Lung (tissue), 12 donors: ENCODE measurements around the gene PXDN. TPM values are rescaled to one million over a fixed set of nuclear protein-coding genes. Genes with fewer than 3 reads are reported as not detected.

Source experiments
- ATAC-seq: fragments of 200-7000 bp; cut with Tn5 transposase; one replicate; pipeline ENCODE4 v1.9.1; 2020; ENCODE audit warnings: moderate number of reproducible peaks; ENCODE audit not compliant: insufficient read depth, low FRiP score
- DNase-seq, 3 donors: peaks; one replicate each; pipeline ENCODE4 v3.0.0-alpha.2; 2013 to 2017
- H3K27ac ChIP-seq, 2 donors: one replicate each; pipeline ENCODE4 v1.5.1; 2013; ENCODE audit warnings: mild to moderate bottlenecking in 2 of 2, moderate library complexity in 2 of 2, control low read depth in 1 of 2, inconsistent platforms in 1 of 2, low read depth in 1 of 2, low read length in 1 of 2
- H3K27me3 ChIP-seq, 3 donors: one replicate each; pipeline ENCODE4 v1.5.1; 2013; ENCODE audit warnings: low read length in 2 of 3; ENCODE audit not compliant: control insufficient read depth in 3 of 3, insufficient read depth in 3 of 3
- H3K36me3 ChIP-seq, 4 donors: one replicate each; pipeline ENCODE4 v1.5.1; 2013; ENCODE audit warnings: low read length in 4 of 4, mild to moderate bottlenecking in 1 of 4, moderate library complexity in 1 of 4; ENCODE audit not compliant: control insufficient read depth in 4 of 4, insufficient read depth in 4 of 4
- H3K4me1 ChIP-seq, 5 donors: one replicate each; pipeline ENCODE4 v1.5.1; 2013; ENCODE audit warnings: low read length in 5 of 5, mild to moderate bottlenecking in 2 of 5, moderate library complexity in 1 of 5; ENCODE audit not compliant: control insufficient read depth in 5 of 5, insufficient read depth in 5 of 5
- H3K4me3 ChIP-seq: one replicate; pipeline ENCODE4 v1.5.1; 2013; ENCODE audit warnings: mild to moderate bottlenecking, control low read depth, moderate library complexity
- H3K9ac ChIP-seq, 2 donors: one replicate each; pipeline ENCODE4 v1.5.1; 2013; ENCODE audit warnings: low read length in 2 of 2, control low read depth in 1 of 2; ENCODE audit not compliant: insufficient read depth in 1 of 2
- H3K9me3 ChIP-seq, 4 donors: one replicate each; pipeline ENCODE4 v1.5.1; 2013; ENCODE audit warnings: low read length in 3 of 4, mild to moderate bottlenecking in 1 of 4, moderate library complexity in 1 of 4; ENCODE audit not compliant: control insufficient read depth in 4 of 4, insufficient read depth in 3 of 4
- CTCF ChIP-seq: IDR thresholded peaks from 2 replicates; pipeline ENCODE4 v1.5.1; 2012; ENCODE audit warnings: mild to moderate bottlenecking; ENCODE audit errors: control extremely low read depth, extremely low read depth
- WGBS, 2 donors: extraction: QIAGEN DNeasy Blood & Tissue Kit; methylation state at CpG; one replicate each; pipeline ENCODE4 v1.1.7; 2013; 5-methylcytosine and 5-hydroxymethylcytosine counted together
- polyA plus RNA-seq, 2 donors: library from polyadenylated mRNA; stranded (reverse); fragments of 200-250 nt; gene quantifications; one replicate each; pipeline ENCODE4 v1.2.1, GENCODE V29; 2013
- total RNA-seq, 2 donors: library from RNA; depleted of rRNA in 1 of 2; stranded (reverse); fragments of >200 nt in 1 of 2; gene quantifications; one replicate each; pipeline ENCODE4 v1.2.1, GENCODE V29; 2014 to 2021
- donor health status: control.
- donor health status: control.
- donor health status: Bipolar disorder and iron deficiency.
- donor health status: healthy.
- donor health status: DM: yes; HTN: yes; CAD: no.

Gene PXDN
- total and polyA plus RNA-seq, 4 donors: 10.6 to 198 (median 45.1) TPM

DNA sequence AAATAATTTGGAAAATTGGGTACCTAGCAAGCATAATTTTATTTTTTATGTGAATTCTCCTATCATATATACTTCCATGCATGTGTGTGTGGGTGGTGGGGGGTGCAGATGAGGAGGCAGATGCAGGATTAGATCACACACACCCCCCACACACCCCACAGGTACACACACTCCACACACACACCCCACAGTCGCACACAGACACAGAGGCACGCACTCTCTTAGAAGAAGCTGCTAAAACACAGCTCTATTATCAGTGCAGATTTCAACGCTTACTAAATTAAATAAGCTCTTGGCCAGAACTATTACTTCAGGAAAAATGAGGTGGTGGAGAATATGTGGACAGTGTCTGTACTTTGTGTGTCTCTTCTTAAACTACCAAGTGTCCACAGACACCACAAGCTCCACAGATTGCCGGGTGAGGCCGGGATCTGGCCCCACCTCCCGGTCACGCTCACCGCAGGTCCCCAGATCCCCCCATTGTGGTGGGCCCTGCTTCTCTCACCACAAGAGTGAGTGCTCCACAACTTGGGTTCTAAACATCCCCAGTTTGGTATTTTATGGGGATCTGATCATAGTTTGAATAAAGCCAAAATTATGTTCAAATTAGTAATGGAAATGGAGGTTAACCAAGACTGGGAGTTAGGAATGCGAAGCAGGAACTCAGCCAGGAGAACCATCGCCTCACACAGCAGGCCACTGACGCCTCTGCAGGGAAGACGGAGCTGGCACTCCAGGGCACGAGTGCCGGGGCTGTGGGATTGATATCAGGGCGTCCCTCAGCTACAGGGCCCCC lies 102.1 kb downstream of the PXDN start:
- peaks cover 0 to 46% (median 18%) of the 10 kb centered on the region in 5 donors for H3K4me1 ChIP-seq
- no peaks in the 10 kb centered on the region for H3K27me3 ChIP-seq
- no peak for TF ChIP-seq CTCF
- H3K9me3 ChIP-seq: no peaks in the 10 kb centered on the region
- H3K36me3 ChIP-seq: peaks cover 2 to 27% (median 21%) of the 10 kb centered on the region in 4 donors
- WGBS, 2 donors: 90% methylated on average over 15 of the region's 15 CpGs
- peak in 2 of 3 donors; percentile 49 to 53 for DNase-seq
- ATAC-seq: no peak
- no peak overlapping the region for H3K4me3 ChIP-seq
- H3K9ac ChIP-seq: no peak overlapping the region
- H3K27ac ChIP-seq: no peak overlapping the region

- Histone ChIP-seq H3K36me3 (peaks cover 2 to 31% (median 23%) of the 10 kb centered on the region in 4 donors), H3K9me3 (no peaks in the 10 kb centered on the region), H3K9ac (no peak overlapping the region), H3K4me1 (peaks cover 0 to 45% (median 17%) of the 10 kb centered on the region in 5 donors), H3K27ac (no peak overlapping the region), H3K4me3 (no peak overlapping the region), H3K27me3 (no peaks in the 10 kb centered on the region)
- ATAC-seq (no peak), DNase-seq (peak; percentile 61 to 82 (median 71))
- no peak for TF ChIP-seq CTCF
- 47 to 68% methylated on average over 3 of the region's 3 CpGs for WGBS, 2 donors
These were observed 102.8 kb downstream of the PXDN start for GRCh38 chr2:1641523-1641922.

DNA sequence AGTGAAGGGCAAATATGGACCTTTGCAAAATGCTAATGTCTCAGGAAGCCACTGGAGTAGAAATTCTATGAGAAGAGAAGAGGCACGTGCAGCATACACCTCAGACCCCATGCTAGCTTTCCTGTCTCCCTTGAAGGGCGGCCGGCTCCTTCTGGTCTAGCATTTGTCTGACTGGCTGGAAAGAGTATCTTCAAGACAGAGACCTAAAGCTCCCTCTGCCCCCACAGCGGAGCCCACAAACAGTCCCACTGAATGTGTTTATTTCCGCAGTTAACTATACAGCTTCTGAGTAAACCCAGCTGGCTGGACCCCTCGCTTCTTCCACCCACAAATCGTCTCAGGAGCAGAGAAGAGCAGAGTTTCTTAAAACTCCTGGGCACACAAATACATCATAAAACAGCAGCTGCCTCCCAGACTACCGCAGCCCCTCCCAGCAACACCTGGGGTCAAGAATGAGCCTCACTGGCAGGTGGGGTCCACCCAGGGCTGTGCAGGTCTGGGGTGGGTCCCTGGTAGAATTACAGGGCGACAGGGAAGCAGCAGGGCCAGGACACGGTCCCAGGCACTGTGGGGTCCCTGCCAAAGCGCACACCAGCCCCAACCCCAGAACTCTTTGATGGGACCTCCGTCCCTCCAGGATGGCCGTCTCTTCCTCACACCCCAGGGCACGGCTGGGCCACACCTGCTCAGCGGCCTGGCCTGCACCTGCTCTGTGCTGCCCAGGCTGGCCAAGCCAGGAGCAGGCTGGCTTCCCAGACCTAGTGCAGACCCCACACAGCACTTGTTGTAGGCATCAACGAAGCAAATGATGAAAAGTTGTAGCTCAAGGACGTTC lies 103.8 kb downstream of the PXDN start:
- Histone ChIP-seq H3K4me3 (no peak overlapping the region), H3K36me3 (peaks cover 5 to 34% (median 28%) of the 10 kb centered on the region in 4 donors), H3K4me1 (peaks cover 0 to 41% (median 12%) of the 10 kb centered on the region in 5 donors), H3K27me3 (no peaks in the 10 kb centered on the region), H3K9ac (no peak overlapping the region), H3K9me3 (no peaks in the 10 kb centered on the region), H3K27ac (no peak overlapping the region)
- ATAC-seq: no peak
- DNase-seq: peak in 1 of 3 donors; percentile 33
- TF ChIP-seq CTCF: no peak
- 91 to 97% methylated on average over 17 of the region's 17 CpGs for WGBS, 2 donors
